Measurements from ENCODE around the gene TBXA2R.
"Not testable (repeated sequence)": the region's sequence is repeated elsewhere in the genome, so short reads cannot be mapped to it uniquely, and the experiment has no call there.

TBXA2R gene

GRCh38 chr19:3652422-3652821, 45.7 kb upstream of the TBXA2R start:
- TF ChIP-seq CTCF (IDR thresholded peaks at IDR 0.05; ENCODE audit: control extremely low read depth, extremely low read depth, low read depth, missing control alignments), result no peak
- ChIA-PET CTCF (no interaction called here), POLR2A (no interaction called here)

GRCh38 chr19:3651684-3652083, 45.0 kb upstream of the TBXA2R start:
- TF ChIP-seq CTCF (IDR thresholded peaks at IDR 0.05; ENCODE audit: control extremely low read depth, extremely low read depth, low read depth, missing control alignments), result no peak
- CTCF ChIA-PET, result no interaction called here
- POLR2A ChIA-PET, result no interaction called here
- no peak for DNase-seq (ENCODE audit: extremely low spot score)

More at GRCh38 chr19:3652422-3652821, 45.7 kb upstream of the TBXA2R start:
- no peak for DNase-seq (ENCODE audit: extremely low spot score)

- POLR2A ChIA-PET, result no interaction called here
- CTCF ChIA-PET, result no interaction called here
- DNase-seq (ENCODE audit: extremely low spot score), result no peak
- no peak for TF ChIP-seq CTCF (IDR thresholded peaks at IDR 0.05; ENCODE audit: control extremely low read depth, extremely low read depth, low read depth, missing control alignments)
These were observed 43.2 kb upstream of the TBXA2R start for GRCh38 chr19:3649888-3650287.

GRCh38 chr19:3648037-3648905, 41.6 kb upstream of the TBXA2R start:
- POLR2A ChIA-PET, result no interaction called here
- no peak for DNase-seq (ENCODE audit: extremely low spot score)
- CTCF ChIA-PET, result interaction anchor here (0.9 to 1.4 kb wide), 5 partner anchors 9 to 59 kb away, joined by 3 to 5 read pairs (median 3); partner anchors contain the start of gene PIP5K1C
- TF ChIP-seq CTCF (IDR thresholded peaks at IDR 0.05; ENCODE audit: control extremely low read depth, extremely low read depth, low read depth, missing control alignments), result no peak

GRCh38 chr19:3647102-3647501, 40.4 kb upstream of the TBXA2R start:
- CTCF ChIA-PET, result not testable (repeated sequence)

GRCh38 chr19:3646336-3647092, 39.8 kb upstream of the TBXA2R start:
- ChIA-PET CTCF (no interaction called here), POLR2A (no interaction called here)
- no peak for TF ChIP-seq CTCF (IDR thresholded peaks at IDR 0.05; ENCODE audit: control extremely low read depth, extremely low read depth, low read depth, missing control alignments)
- no peak for DNase-seq (ENCODE audit: extremely low spot score)

More at GRCh38 chr19:3647102-3647501, 40.4 kb upstream of the TBXA2R start:
- DNase-seq (ENCODE audit: extremely low spot score); POLR2A ChIA-PET: not testable (repeated sequence)

- no peak for TF ChIP-seq CTCF (IDR thresholded peaks at IDR 0.05; ENCODE audit: control extremely low read depth, extremely low read depth, low read depth, missing control alignments)
- ChIA-PET POLR2A (no interaction called here), CTCF (no interaction called here)
- no peak for DNase-seq (ENCODE audit: extremely low spot score)
These were observed 39.1 kb upstream of the TBXA2R start for GRCh38 chr19:3645726-3646125.
